ENCODE results near the gene FAM131A.

Gene FAM131A

DNA sequence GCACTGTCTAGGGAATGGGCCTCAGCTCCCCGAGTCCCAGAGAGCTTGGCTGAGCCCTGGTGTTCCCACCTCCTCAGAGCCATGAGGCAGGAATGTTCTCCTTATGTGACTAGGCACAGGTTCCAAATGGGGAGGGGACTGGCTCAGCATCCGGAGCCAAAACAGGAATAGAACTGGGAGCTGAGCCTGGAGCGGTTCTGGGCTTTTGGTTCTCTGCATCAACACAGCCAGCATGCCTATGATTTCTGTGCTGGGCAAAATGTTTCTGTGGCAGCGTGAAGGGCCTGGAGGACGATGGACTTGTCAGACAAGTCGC, at the start of gene FAM131A:
Gene FAM131A (plus strand): TSS at position 202 of the 316 bp plus-strand sequence. CDS start 31 bp downstream, at position 233.
- DNase-seq: no peak

GRCh38 chr3:184289426-184289938, 47.9 kb upstream of the FAM131A start:
- peak; percentile 19 to 59 (median 30) for DNase-seq

GRCh38 chr3:184290331-184290730, 47.1 kb upstream of the FAM131A start:
- DNase-seq: no peak

- DNase-seq: no peak
Measured at GRCh38 chr3:184291044-184291737, 46.2 kb upstream of the FAM131A start.

GRCh38 chr3:184291738-184292445, 45.5 kb upstream of the FAM131A start:
- DNase-seq: no peak

GRCh38 chr3:184295771-184296170, 41.6 kb upstream of the FAM131A start:
- DNase-seq: no peak

- no peak for DNase-seq
Measured at GRCh38 chr3:184296616-184297015, 40.8 kb upstream of the FAM131A start.

DNA sequence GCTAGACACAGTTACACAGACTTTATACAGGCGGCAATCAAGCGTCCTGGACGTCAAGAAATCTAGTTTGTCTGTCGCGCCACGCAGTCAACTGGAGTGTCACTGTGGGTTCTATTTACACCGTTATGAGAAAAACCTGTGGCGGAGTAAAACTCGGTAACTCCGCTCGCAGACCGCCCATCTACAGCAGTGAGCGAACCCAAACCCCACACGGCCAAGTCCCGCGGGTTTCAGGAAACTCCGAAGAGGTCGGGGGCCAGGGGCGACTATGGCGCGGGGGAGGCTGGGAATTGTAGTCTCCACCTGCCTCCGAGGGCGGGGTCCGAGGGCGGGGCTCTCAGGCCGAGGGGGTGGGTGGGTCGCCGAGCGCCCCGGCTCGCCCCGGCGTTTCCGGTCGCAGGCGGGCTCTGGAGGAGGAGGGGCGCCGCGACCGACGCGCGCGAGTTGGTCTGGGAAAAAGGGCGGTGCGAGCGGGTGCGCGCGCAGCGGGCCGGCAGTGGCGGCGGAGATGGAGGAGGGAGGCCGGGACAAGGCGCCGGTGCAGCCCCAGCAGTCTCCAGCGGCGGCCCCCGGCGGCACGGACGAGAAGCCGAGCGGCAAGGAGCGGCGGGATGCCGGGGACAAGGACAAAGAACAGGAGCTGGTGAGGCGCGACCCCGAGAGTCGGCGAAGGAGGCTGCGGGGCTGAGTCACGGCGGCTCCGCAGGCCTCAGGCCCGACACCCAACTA, 38.5 kb upstream of the FAM131A start, which contains the start of gene PSMD2:
Gene PSMD2 (plus strand): TSS at position 483 of the 729 bp plus-strand sequence. CDS start 26 bp downstream, at position 509.
- peak; percentile 96 to 98 (median 98) for DNase-seq

DNA sequence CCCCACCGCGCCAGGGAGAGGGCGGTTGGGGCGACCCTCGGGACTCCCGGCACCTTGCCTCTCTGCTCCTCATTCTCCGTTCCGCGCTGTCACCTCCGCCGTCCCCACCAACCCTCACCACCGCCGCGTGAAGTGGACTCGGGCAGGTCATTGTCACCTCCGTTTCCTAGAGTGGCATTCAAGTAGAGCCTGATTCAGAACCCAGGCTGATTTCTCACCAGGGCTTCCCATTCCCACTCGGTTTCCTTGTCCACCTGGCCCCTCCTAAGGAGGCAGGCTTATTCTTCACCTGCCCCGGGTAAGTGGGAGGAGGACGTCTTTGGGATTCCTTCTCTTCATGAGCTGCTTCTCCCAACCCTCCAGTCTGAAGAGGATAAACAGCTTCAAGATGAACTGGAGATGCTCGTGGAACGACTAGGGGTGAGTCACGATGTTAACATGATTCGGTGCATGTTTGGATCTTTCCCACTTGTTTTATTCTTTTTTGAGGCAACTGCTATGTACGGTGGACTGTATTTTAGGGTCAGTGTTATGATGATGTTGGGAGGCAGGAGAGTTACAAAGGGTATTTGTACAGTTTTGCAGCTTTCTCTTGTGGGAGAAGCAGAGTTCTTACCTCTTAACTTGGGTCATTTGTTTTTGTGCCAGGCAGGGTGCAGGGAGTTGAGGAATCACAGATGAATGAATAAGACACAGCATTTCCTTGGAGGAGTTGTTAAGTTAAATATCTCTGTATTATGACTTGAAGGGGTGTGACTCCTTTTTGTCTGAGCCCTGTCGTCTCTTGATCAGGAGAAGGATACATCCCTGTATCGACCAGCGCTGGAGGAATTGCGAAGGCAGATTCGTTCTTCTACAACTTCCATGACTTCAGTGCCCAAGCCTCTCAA, 37.7 kb upstream of the FAM131A start:
- no peak for DNase-seq

- DNase-seq: no peak
Measured at GRCh38 chr3:184300378-184300720, 37.1 kb upstream of the FAM131A start.

GRCh38 chr3:184305577-184305976, 31.8 kb upstream of the FAM131A start:
- no peak for DNase-seq

DNA sequence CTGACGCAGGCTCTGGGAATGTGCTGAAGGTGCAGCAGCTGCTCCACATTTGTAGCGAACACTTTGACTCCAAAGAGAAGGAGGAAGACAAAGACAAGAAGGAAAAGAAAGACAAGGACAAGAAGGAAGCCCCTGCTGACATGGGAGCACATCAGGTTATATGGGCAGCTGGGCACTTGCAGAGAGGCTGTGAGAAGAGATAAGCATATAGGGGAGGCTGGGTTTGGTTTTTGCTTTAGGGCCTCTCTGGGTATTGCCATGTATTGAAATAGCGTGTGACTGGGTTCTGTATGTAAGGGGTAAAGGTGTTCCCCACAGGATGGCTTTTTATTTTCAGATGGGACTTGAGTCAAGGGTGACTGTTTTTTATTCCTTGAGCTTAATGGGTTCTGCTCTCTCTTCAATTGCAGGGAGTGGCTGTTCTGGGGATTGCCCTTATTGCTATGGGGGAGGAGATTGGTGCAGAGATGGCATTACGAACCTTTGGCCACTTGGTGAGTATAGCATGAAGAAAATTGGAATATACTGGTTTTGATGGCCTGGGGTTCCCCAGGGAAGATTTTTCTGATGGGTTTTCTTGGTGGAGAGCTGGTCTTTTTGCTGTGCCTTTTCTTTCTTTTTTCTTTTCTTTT, 30.9 kb upstream of the FAM131A start:
- DNase-seq: no peak

GRCh38 chr3:184307915-184308314, 29.5 kb upstream of the FAM131A start:
- no peak for DNase-seq

DNA sequence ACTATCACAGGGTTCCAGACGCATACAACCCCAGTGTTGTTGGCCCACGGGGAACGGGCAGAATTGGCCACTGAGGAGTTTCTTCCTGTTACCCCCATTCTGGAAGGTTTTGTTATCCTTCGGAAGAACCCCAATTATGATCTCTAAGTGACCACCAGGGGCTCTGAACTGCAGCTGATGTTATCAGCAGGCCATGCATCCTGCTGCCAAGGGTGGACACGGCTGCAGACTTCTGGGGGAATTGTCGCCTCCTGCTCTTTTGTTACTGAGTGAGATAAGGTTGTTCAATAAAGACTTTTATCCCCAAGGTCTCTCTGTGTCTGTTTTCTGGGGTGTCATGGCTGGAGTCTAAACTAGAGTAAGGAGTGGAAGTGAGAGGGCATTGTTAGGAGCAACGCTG, 28.7 kb upstream of the FAM131A start:
- DNase-seq: no peak

DNA sequence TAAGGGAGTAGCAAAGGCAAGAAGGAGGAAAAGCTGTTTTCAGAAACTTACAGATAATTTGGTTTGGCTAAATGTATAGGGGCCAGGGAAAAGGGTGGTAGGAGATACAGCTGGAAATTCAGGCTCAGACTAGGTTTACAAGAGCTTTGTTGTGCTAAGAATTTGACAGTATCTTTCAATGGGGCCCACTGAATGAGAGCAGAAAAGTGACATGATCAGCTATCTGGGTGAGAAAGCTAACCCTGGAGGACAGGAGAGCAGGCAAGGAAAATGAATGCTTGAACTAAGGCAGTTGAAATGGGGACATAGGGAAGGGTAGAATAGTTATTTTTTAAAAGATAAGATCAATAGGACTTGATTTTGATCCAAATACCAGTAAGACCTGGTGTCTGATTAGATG, 25.8 kb upstream of the FAM131A start:
- DNase-seq: no peak

DNA sequence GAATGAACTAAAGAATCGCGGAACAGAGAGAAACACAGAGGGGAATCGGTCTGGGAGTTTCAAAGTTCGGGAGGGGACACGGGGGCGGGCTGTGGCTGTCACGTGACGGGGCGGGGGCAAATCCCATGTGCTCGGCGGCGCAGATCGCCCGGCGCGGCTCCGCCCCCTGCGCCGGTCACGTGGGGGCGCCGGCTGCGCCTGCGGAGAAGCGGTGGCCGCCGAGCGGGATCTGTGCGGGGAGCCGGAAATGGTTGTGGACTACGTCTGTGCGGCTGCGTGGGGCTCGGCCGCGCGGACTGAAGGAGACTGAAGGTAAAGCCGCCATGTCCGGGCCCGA, 23.1 kb upstream of the FAM131A start, which contains the start of gene EIF4G1:
Gene EIF4G1 (plus strand): TSS at position 244 of the 337 bp plus-strand sequence. CDS start 1,191 bp downstream, outside the sequence.
- DNase-seq: peak; percentile 80 to 87 (median 85)

DNA sequence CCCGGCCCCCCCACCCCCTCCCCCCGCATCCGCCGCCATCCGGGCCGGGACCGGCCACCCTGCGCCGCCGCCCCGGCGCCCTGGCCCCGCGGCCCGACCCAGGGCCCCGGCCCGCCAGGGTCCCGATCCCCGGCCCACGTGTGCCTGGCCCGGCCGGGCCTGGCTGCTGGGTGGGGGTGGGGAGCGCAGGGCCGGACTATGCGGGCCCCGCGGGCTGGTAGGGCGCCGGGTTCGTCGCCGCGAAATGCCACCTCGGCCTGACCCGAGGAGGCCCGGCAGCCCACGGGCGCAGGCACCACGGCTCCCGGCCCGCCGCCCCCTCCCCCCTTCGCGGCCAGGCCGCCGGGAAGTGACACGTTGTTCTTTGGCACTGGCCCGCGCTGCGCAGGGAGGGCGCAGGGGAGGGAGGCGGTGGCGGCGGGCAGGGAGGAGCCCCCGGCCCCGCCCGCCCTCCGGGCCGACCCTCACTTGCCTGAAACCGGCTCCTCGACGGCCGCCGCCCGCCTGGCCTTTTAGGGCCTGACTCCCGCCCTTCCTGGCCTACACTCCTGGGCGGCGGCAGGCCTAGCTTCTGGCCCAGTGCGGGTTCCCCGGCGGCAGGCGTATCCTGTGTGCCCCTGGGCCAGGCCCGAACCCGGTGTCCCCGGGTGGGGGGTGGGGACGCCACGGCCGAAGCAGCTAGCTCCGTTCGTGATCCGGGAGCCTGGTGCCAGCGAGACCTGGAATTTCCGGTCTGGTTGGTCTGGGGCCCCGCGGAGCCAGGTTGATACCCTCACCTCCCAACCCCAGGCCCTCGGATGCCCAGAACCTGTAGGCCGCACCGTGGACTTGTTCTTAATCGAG, 22.5 kb upstream of the FAM131A start:
- peak; percentile 43 to 59 (median 54) for DNase-seq

DNA sequence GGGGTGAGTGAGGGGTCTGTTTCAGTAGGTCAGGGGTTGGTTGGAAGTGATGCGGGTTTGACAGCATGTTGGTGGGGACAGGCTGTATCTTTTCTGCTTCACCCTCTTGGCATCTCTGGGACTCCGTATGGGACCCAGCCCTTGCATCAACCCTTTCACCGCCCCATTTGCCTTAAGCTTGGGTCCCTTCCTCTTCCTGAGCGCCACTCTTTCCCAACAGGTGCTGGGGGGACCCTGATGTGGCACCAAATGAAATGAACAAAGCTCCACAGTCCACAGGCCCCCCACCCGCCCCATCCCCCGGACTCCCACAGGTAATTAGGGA, 21.9 kb upstream of the FAM131A start:
- DNase-seq: no peak

DNA sequence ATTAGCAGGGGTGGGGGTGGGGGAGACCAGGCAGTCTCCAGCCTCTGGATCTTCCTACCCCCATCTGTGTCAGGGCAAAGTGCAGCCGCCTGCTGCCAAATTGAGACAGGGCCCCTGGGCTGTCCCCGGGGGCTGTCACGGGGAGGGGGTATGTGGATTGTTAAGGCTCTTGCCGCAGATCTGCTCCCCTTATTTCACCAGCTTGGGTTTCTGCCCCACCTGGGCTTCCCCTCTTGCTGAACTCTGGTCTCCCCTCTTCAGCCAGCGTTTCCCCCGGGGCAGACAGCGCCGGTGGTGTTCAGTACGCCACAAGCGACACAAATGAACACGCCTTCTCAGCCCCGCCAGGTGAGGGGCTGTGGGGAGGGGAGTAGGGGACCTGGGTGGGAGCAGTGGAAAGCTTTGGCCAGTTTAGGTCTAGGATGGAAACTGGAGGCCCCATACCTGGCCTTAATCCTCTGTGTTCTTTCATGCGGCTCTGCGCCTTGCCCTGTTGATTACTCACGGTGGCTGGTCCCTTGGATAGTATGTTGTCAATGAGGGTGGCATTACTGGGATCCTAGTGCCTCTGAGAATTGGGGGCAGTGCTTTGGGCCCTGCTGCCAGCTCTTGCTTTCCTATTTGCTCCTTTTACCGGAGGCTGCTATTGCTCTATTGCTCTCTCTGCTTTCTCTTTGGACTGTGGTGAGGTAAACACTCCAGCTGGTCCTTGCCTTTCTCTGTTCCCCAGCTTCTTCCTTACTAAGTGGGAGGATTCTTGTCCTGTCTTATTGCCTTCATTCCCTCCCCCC, 21.3 kb upstream of the FAM131A start:
- DNase-seq: no peak

GRCh38 chr3:184316792-184317191, 20.6 kb upstream of the FAM131A start:
- no peak for DNase-seq

Data from activated CD4-positive, CD25-positive, alpha-beta regulatory T cell (primary cell).